Astrocyte (in vitro differentiated cells and primary cell): Measurements from ENCODE around the gene FOXRED2. TPM values are rescaled to one million over a fixed set of nuclear protein-coding genes. Genes with fewer than 3 reads are reported as not detected.
"Not testable (repeated sequence)": the region's sequence is repeated elsewhere in the genome, so short reads cannot be mapped to it uniquely, and the experiment has no call there.

Experiments used
- DNase-seq: peaks from one replicate; pipeline ENCODE4 v3.0.0-alpha.2; 2010; ENCODE audit warnings: low read depth
- FAIRE-seq: peaks from 2 replicates; lab custom pipeline; 2011; peaks lifted over from hg19 to GRCh38; lab: Jason Lieb, UNC
- H2AFZ ChIP-seq: 2 replicates; pipeline ENCODE4 v1.6.0; 2012; ENCODE audit warnings: low read depth, low read length, inconsistent platforms
- H3K27ac ChIP-seq: 2 replicates; pipeline ENCODE4 v1.5.1; 2011; ENCODE audit warnings: low read depth, low read length, inconsistent platforms
- H3K27me3 ChIP-seq: 2 replicates; pipeline ENCODE4 v1.6.0; 2011; ENCODE audit warnings: low read length, inconsistent platforms; ENCODE audit not compliant: insufficient read depth
- H3K36me3 ChIP-seq: 2 replicates; pipeline ENCODE4 v1.5.1; 2011; ENCODE audit warnings: low read length, inconsistent platforms; ENCODE audit not compliant: insufficient read depth
- H3K4me1 ChIP-seq: 2 replicates; pipeline ENCODE4 v1.5.1; 2011; ENCODE audit warnings: low read length, inconsistent platforms; ENCODE audit not compliant: insufficient read depth
- H3K4me2 ChIP-seq: 2 replicates; pipeline ENCODE4 v1.6.0; 2012; ENCODE audit warnings: low read length, inconsistent platforms
- H3K4me3 ChIP-seq: 2 replicates; pipeline ENCODE4 v1.5.1; 2011; ENCODE audit warnings: low read depth, mild to moderate bottlenecking, low read length, inconsistent platforms; ENCODE audit not compliant: insufficient read depth
- H3K79me2 ChIP-seq: 2 replicates; pipeline ENCODE4 v1.6.0; 2012; ENCODE audit warnings: mild to moderate bottlenecking, low read length, inconsistent platforms; ENCODE audit not compliant: insufficient read depth
- H3K9ac ChIP-seq: 2 replicates; pipeline ENCODE4 v1.6.0; 2012; ENCODE audit warnings: mild to moderate bottlenecking, low read length, inconsistent platforms
- H3K9me3 ChIP-seq: 2 replicates; pipeline ENCODE4 v1.5.1; 2012; ENCODE audit warnings: low read depth, mild to moderate bottlenecking, low read length, inconsistent platforms; ENCODE audit not compliant: insufficient read depth
- H4K20me1 ChIP-seq: 2 replicates; pipeline ENCODE4 v1.6.0; 2012; ENCODE audit warnings: low read length, inconsistent platforms; ENCODE audit not compliant: insufficient read depth
- H3K27ac Mint-ChIP-seq: one replicate; pipeline ENCODE4 v1.8.0; 2021; ENCODE audit warnings: mild to moderate bottlenecking, mixed read lengths; ENCODE audit not compliant: unreplicated experiment
- H3K27me3 Mint-ChIP-seq: one replicate; pipeline ENCODE4 v1.8.0; 2021; ENCODE audit warnings: low read depth, mixed read lengths; ENCODE audit not compliant: unreplicated experiment
- H3K36me3 Mint-ChIP-seq: one replicate; pipeline ENCODE4 v1.8.0; 2021; ENCODE audit warnings: low read depth, mixed read lengths; ENCODE audit not compliant: unreplicated experiment
- H3K4me1 Mint-ChIP-seq: one replicate; pipeline ENCODE4 v1.8.0; 2021; ENCODE audit warnings: low read depth, mixed read lengths; ENCODE audit not compliant: unreplicated experiment
- H3K4me3 Mint-ChIP-seq: one replicate; pipeline ENCODE4 v1.8.0; 2021; ENCODE audit warnings: mild to moderate bottlenecking, moderate library complexity, mixed read lengths; ENCODE audit not compliant: unreplicated experiment
- H3K9me3 Mint-ChIP-seq: one replicate; pipeline ENCODE4 v1.8.0; 2021; ENCODE audit warnings: mild to moderate bottlenecking, mixed read lengths; ENCODE audit not compliant: unreplicated experiment
- CTCF ChIP-seq: IDR thresholded peaks from 2 replicates; pipeline ENCODE4 v1.5.1; 2011; ENCODE audit warnings: low read depth, mild to moderate bottlenecking, inconsistent platforms, low read length, moderate library complexity; ENCODE audit not compliant: insufficient read depth
- EZH2 ChIP-seq: IDR thresholded peaks from 2 replicates; pipeline ENCODE4 v1.6.1; 2012; ENCODE audit warnings: mild to moderate bottlenecking, low read length, inconsistent platforms; ENCODE audit not compliant: insufficient read depth
- total RNA-seq: library from RNA; stranded (reverse); gene quantifications from 2 replicates; pipeline ENCODE4 v1.2.1, GENCODE V29; 2021

FOXRED2 gene
- total RNA-seq, 1 donor from 2014 or later = 5.3 TPM

- DNase-seq (no peak), FAIRE-seq (no peak)
- no peaks in the 10 kb centered on the region for H3K9me3 ChIP-seq
- H3K4me2 ChIP-seq = peak overlapping the region; percentile 91
- no peaks in the 10 kb centered on the region for H3K27me3 Mint-ChIP-seq
- H3K4me3 Mint-ChIP-seq = peak overlapping the region; percentile 96
- peak overlapping the region; percentile 88 for H3K27ac ChIP-seq
- H3K79me2 ChIP-seq = peaks cover 46% of the 10 kb centered on the region
- H4K20me1 ChIP-seq = peaks cover 52% of the 10 kb centered on the region
- H3K36me3 Mint-ChIP-seq = peaks cover 11% of the 10 kb centered on the region
- peaks cover 8% of the 10 kb centered on the region for H3K4me1 ChIP-seq
- peak overlapping the region; percentile 94 for H3K9ac ChIP-seq
- H3K9me3 Mint-ChIP-seq = peaks cover 3% of the 10 kb centered on the region
- peak overlapping the region; percentile 89 for H2AFZ ChIP-seq
- H3K36me3 ChIP-seq = peaks cover 31% of the 10 kb centered on the region
- H3K27me3 ChIP-seq = no peaks in the 10 kb centered on the region
- TF ChIP-seq EZH2 = no peak
- TF ChIP-seq CTCF = no peak
- peaks cover 8% of the 10 kb centered on the region for H3K4me1 Mint-ChIP-seq
- peak overlapping the region; percentile 96 for H3K27ac Mint-ChIP-seq
- peak overlapping the region; percentile 94 for H3K4me3 ChIP-seq
Observed at GRCh38 chr22:36528341-36528740, 21.5 kb upstream of the FOXRED2 start.

- H3K27me3 ChIP-seq = no peaks in the 10 kb centered on the region
- FAIRE-seq (no peak), DNase-seq (no peak)
- peaks cover 78% of the 10 kb centered on the region for H4K20me1 ChIP-seq
- H2AFZ ChIP-seq = no peak overlapping the region
- no peaks in the 10 kb centered on the region for H3K9me3 ChIP-seq
- Mint-ChIP-seq H3K4me3 (no peak overlapping the region), H3K27me3 (no peaks in the 10 kb centered on the region), H3K9me3 (no peaks in the 10 kb centered on the region), H3K4me1 (peaks cover 5% of the 10 kb centered on the region), H3K36me3 (peaks cover 26% of the 10 kb centered on the region), H3K27ac (no peak overlapping the region)
- peaks cover 81% of the 10 kb centered on the region for H3K36me3 ChIP-seq
- H3K79me2 ChIP-seq = peaks cover 41% of the 10 kb centered on the region
- H3K4me2 ChIP-seq = no peak overlapping the region
- H3K4me1 ChIP-seq = peaks cover 4% of the 10 kb centered on the region
- H3K9ac ChIP-seq = no peak overlapping the region
- no peak overlapping the region for H3K27ac ChIP-seq
- no peak for TF ChIP-seq CTCF
- H3K4me3 ChIP-seq = no peak overlapping the region
Observed at GRCh38 chr22:36522662-36523061, 15.8 kb upstream of the FOXRED2 start.

GRCh38 chr22:36520423-36520822 is 13.6 kb upstream of the FOXRED2 start:
- TF ChIP-seq EZH2 = no peak
- no peak for TF ChIP-seq CTCF
- no peak for DNase-seq
- no peaks in the 10 kb centered on the region for H3K9me3 ChIP-seq
- H2AFZ ChIP-seq = no peak overlapping the region
- Mint-ChIP-seq H3K4me1 (no peaks in the 10 kb centered on the region), H3K36me3 (peaks cover 42% of the 10 kb centered on the region), H3K4me3 (no peak overlapping the region), H3K9me3 (no peaks in the 10 kb centered on the region), H3K27me3 (no peaks in the 10 kb centered on the region), H3K27ac (no peak overlapping the region)
- peaks cover 91% of the 10 kb centered on the region for H3K36me3 ChIP-seq
- no peak overlapping the region for H3K4me2 ChIP-seq
- no peak overlapping the region for H3K27ac ChIP-seq
- H3K79me2 ChIP-seq = peaks cover 25% of the 10 kb centered on the region
- no peaks in the 10 kb centered on the region for H3K27me3 ChIP-seq
- no peak overlapping the region for H3K9ac ChIP-seq
- H3K4me1 ChIP-seq = no peaks in the 10 kb centered on the region
- no peak for FAIRE-seq
- H4K20me1 ChIP-seq = peaks cover 77% of the 10 kb centered on the region
- H3K4me3 ChIP-seq = no peak overlapping the region

- peaks cover 22% of the 10 kb centered on the region for H3K79me2 ChIP-seq
- H3K4me3 ChIP-seq, H3K9ac ChIP-seq, H3K4me1 ChIP-seq, H3K9me3 ChIP-seq, DNase-seq, H3K27ac ChIP-seq, H3K27me3 Mint-ChIP-seq, H3K4me3 Mint-ChIP-seq, FAIRE-seq, H3K27ac Mint-ChIP-seq, H2AFZ ChIP-seq, H3K4me2 ChIP-seq, H3K4me1 Mint-ChIP-seq, H3K27me3 ChIP-seq, H3K9me3 Mint-ChIP-seq: not testable (repeated sequence)
- peaks cover 89% of the 10 kb centered on the region for H3K36me3 ChIP-seq
- H4K20me1 ChIP-seq = peaks cover 73% of the 10 kb centered on the region
- peaks cover 42% of the 10 kb centered on the region for H3K36me3 Mint-ChIP-seq
Observed at GRCh38 chr22:36519906-36520305, 13.1 kb upstream of the FOXRED2 start.
